HEK293 (cell line): ENCODE results near the gene SCNN1A.

Experiments used
- CTCF ChIA-PET: fragments of 350-600 bp; formaldehyde crosslinking; extraction: SDS; loops from one replicate; lab custom pipeline; 2021; ENCODE audit warnings: antibody characterized with exemption; lab: Yijun Ruan, JAX
- POLR2A ChIA-PET: fragments of 300-600 bp; formaldehyde crosslinking; extraction: SDS; loops from one replicate; lab custom pipeline; 2020; ENCODE audit warnings: antibody characterized with exemption, inconsistent platforms; lab: Yijun Ruan, JAX
- H3K27ac ChIP-seq: fragments of 200-500 bp; sonication (Bioruptor generic); 2 replicates; pipeline ENCODE4 v1.5.1; 2014; ENCODE audit warnings: low read depth, low read length, control low read depth, inconsistent platforms; ENCODE audit errors: extremely low read depth
- H3K36me3 ChIP-seq, 2 experiments: fragments of 200-500 bp in 1 of 2; sonication (Bioruptor generic) in 1 of 2; 1 replicate in 1 of 2; 2 replicates in 1 of 2; pipeline ENCODE4 v1.5.1; 2014 to 2017; ENCODE audit warnings: inconsistent platforms in 2 of 2, low read length in 2 of 2; ENCODE audit not compliant: control insufficient read depth in 2 of 2, insufficient read depth in 1 of 2
- H3K4me1 ChIP-seq: fragments of 200-500 bp; sonication (Bioruptor generic); 2 replicates; pipeline ENCODE4 v1.5.1; 2014; ENCODE audit warnings: mild to moderate bottlenecking, low read length, inconsistent platforms; ENCODE audit not compliant: control insufficient read depth, insufficient read depth
- H3K4me3 ChIP-seq: 2 replicates; pipeline ENCODE4 v1.5.1; 2011; ENCODE audit warnings: low read depth, mild to moderate bottlenecking, control low read depth, low read length, moderate library complexity
- H3K9me3 ChIP-seq: fragments of 200-500 bp; sonication (Bioruptor generic); 2 replicates; pipeline ENCODE4 v1.5.1; 2014; ENCODE audit warnings: low read depth, low read length, inconsistent platforms; ENCODE audit not compliant: control insufficient read depth, insufficient read depth
- GLIS1 ChIP-seq: fragments of 450-650 bp; formaldehyde crosslinking; IDR thresholded peaks from 2 replicates; pipeline ENCODE4 v1.5.1; 2016; ENCODE audit warnings: missing biosample characterization, missing genetic modification characterization
- INSM2 ChIP-seq: fragments of 450-650 bp; formaldehyde crosslinking; IDR thresholded peaks from 2 replicates; pipeline ENCODE4 v1.5.1; 2016; ENCODE audit warnings: missing biosample characterization, missing genetic modification characterization
- KLF1 ChIP-seq: fragments of 450-650 bp; formaldehyde crosslinking; IDR thresholded peaks from 2 replicates; pipeline ENCODE4 v1.5.1; 2016; ENCODE audit warnings: missing biosample characterization, missing genetic modification characterization
- SP2 ChIP-seq: fragments of 450-650 bp; formaldehyde crosslinking; IDR thresholded peaks from 2 replicates; pipeline ENCODE4 v1.5.1; 2016; ENCODE audit warnings: missing biosample characterization, missing genetic modification characterization
- ZBTB26 ChIP-seq: fragments of 450-650 bp; formaldehyde crosslinking; optimal IDR thresholded peaks from 2 replicates; pipeline ENCODE3; 2016; ENCODE audit warnings: missing biosample characterization, mild to moderate bottlenecking, missing genetic modification characterization
- ZFHX2 ChIP-seq: fragments of 450-650 bp; formaldehyde crosslinking; conservative IDR thresholded peaks from 2 replicates; pipeline ENCODE4 v1.5.1; 2016; ENCODE audit warnings: missing biosample characterization, missing genetic modification characterization
- ZNF112 ChIP-seq: fragments of 450-650 bp; formaldehyde crosslinking; IDR thresholded peaks from 2 replicates; pipeline ENCODE4 v1.5.0; 2017; ENCODE audit warnings: missing biosample characterization, missing genetic modification characterization
- ZNF157 ChIP-seq: fragments of 450-650 bp; formaldehyde crosslinking; IDR thresholded peaks from 2 replicates; pipeline ENCODE4 v1.5.1; 2016; ENCODE audit warnings: missing biosample characterization, missing genetic modification characterization
- ZNF16 ChIP-seq: fragments of 450-650 bp; formaldehyde crosslinking; IDR thresholded peaks from 2 replicates; pipeline ENCODE4 v1.5.1; 2016; ENCODE audit warnings: low read depth, missing biosample characterization, missing genetic modification characterization
- ZNF221 ChIP-seq: fragments of 450-650 bp; formaldehyde crosslinking; IDR thresholded peaks from 2 replicates; pipeline ENCODE4 v1.5.1; 2017; ENCODE audit warnings: missing biosample characterization, missing genetic modification characterization, borderline replicate concordance
- ZNF266 ChIP-seq: fragments of 450-650 bp; formaldehyde crosslinking; IDR thresholded peaks from 2 replicates; pipeline ENCODE4 v1.5.1; 2016; ENCODE audit warnings: missing biosample characterization, missing genetic modification characterization, low read depth
- ZNF354C ChIP-seq: fragments of 450-650 bp; formaldehyde crosslinking; IDR thresholded peaks from 2 replicates; pipeline ENCODE4 v1.5.1; 2016; ENCODE audit warnings: missing biosample characterization, missing genetic modification characterization, low read depth, borderline replicate concordance
- ZNF513 ChIP-seq: fragments of 450-650 bp; IDR thresholded peaks from 2 replicates; pipeline ENCODE4 v1.5.1; 2018; ENCODE audit warnings: missing biosample characterization, missing genetic modification characterization
- ZNF555 ChIP-seq: fragments of 450-650 bp; formaldehyde crosslinking; conservative IDR thresholded peaks from 2 replicates; pipeline ENCODE4 v1.5.1; 2017; ENCODE audit warnings: missing biosample characterization, mild to moderate bottlenecking, missing genetic modification characterization, inconsistent platforms
- ZNF792 ChIP-seq: fragments of 450-650 bp; formaldehyde crosslinking; IDR thresholded peaks from 2 replicates; pipeline ENCODE4 v1.5.1; 2016; ENCODE audit warnings: missing biosample characterization, missing genetic modification characterization
- TF ChIP-seq, protein P1 (sequence below): fragments of 450-650 bp; formaldehyde crosslinking; IDR thresholded peaks from 2 replicates; pipeline ENCODE4 v1.5.1; 2017; ENCODE audit warnings: missing biosample characterization, missing genetic modification characterization
- TF ChIP-seq, protein P2 (sequence below): fragments of 450-650 bp; formaldehyde crosslinking; IDR thresholded peaks from 2 replicates; pipeline ENCODE4 v1.5.1; 2016; ENCODE audit warnings: missing biosample characterization, missing genetic modification characterization, borderline replicate concordance
- TF ChIP-seq, protein P3 (sequence below): sonication (generic); formaldehyde crosslinking; IDR thresholded peaks from 2 replicates; pipeline ENCODE4 v1.8.1; 2022; ENCODE audit warnings: mild to moderate bottlenecking, moderate library complexity, missing genetic modification reagents
- TF ChIP-seq, protein P4 (sequence below): fragments of 450-650 bp; formaldehyde crosslinking; IDR thresholded peaks from 2 replicates; pipeline ENCODE4 v1.5.1; 2016; ENCODE audit warnings: missing biosample characterization, missing genetic modification characterization

SCNN1A gene

DNA sequence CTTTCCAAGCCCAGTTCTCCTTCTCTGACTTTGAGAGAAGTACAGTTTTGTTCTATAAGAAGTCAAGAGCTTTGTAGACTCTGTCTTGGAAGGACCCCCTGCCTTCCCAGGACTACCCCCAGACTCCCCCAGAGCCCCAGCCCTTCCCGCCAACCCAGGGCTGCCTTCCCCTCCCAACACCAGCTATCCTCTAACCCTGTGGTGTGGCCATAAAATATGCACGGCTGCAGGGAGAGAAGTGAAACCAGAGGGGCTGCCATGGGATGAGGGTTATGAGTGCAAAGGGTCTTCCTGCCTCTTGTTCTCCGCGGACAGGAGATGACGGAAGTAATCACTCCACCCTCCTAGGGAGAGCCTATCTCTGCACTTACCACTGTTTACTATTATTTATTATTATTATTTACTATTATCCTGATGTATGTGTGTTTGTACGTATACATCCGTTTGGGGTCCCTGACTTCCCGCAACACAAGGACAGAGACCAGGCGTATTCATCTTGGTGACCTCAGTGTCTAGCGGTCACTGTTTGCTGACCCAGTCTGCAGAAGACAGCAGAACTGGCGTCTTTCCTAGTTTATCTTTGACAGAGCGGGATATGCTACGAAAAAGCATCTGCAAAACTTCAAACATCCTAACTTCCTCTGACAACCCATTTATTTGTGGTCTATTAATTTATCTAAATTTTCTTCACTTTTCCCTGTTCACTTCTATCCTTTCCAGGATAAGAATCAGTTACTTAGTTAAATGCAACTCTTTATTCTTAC is 3.5 kb upstream of the SCNN1A start:
- H3K9me3 ChIP-seq = no peaks in the 10 kb centered on the region
- no peak overlapping the region for H3K27ac ChIP-seq
- CTCF ChIA-PET = interaction anchor here (0.6 to 1.0 kb wide), 3 partner anchors 60 to 87 kb away, joined by 3 to 4 read pairs (median 3); no protein-coding TSS in a partner anchor
- TF ChIP-seq SP2 (tag by site-specific recombination) = no peak
- TF ChIP-seq ZNF513 (tag by site-specific recombination) = no peak
- TF ChIP-seq ZBTB26 (tag by site-specific recombination) = no peak
- TF ChIP-seq ZNF112 (tag by site-specific recombination) = no peak
- no peak for TF ChIP-seq ZNF266 (tag by site-specific recombination)
- TF ChIP-seq ZNF16 = no peak
- TF ChIP-seq, protein P1, sequence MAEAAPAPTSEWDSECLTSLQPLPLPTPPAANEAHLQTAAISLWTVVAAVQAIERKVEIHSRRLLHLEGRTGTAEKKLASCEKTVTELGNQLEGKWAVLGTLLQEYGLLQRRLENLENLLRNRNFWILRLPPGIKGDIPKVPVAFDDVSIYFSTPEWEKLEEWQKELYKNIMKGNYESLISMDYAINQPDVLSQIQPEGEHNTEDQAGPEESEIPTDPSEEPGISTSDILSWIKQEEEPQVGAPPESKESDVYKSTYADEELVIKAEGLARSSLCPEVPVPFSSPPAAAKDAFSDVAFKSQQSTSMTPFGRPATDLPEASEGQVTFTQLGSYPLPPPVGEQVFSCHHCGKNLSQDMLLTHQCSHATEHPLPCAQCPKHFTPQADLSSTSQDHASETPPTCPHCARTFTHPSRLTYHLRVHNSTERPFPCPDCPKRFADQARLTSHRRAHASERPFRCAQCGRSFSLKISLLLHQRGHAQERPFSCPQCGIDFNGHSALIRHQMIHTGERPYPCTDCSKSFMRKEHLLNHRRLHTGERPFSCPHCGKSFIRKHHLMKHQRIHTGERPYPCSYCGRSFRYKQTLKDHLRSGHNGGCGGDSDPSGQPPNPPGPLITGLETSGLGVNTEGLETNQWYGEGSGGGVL (tag by site-specific recombination) = no peak
- TF ChIP-seq ZFHX2 (tag by site-specific recombination) = no peak
- TF ChIP-seq ZNF555 (tag by site-specific recombination) = no peak
- no peak for TF ChIP-seq KLF1 (tag by site-specific recombination)
- no peak for TF ChIP-seq ZNF792 (tag by site-specific recombination)
- no peak for TF ChIP-seq ZNF354C (tag by site-specific recombination)
- no peak for TF ChIP-seq GLIS1
- TF ChIP-seq, protein P2, sequence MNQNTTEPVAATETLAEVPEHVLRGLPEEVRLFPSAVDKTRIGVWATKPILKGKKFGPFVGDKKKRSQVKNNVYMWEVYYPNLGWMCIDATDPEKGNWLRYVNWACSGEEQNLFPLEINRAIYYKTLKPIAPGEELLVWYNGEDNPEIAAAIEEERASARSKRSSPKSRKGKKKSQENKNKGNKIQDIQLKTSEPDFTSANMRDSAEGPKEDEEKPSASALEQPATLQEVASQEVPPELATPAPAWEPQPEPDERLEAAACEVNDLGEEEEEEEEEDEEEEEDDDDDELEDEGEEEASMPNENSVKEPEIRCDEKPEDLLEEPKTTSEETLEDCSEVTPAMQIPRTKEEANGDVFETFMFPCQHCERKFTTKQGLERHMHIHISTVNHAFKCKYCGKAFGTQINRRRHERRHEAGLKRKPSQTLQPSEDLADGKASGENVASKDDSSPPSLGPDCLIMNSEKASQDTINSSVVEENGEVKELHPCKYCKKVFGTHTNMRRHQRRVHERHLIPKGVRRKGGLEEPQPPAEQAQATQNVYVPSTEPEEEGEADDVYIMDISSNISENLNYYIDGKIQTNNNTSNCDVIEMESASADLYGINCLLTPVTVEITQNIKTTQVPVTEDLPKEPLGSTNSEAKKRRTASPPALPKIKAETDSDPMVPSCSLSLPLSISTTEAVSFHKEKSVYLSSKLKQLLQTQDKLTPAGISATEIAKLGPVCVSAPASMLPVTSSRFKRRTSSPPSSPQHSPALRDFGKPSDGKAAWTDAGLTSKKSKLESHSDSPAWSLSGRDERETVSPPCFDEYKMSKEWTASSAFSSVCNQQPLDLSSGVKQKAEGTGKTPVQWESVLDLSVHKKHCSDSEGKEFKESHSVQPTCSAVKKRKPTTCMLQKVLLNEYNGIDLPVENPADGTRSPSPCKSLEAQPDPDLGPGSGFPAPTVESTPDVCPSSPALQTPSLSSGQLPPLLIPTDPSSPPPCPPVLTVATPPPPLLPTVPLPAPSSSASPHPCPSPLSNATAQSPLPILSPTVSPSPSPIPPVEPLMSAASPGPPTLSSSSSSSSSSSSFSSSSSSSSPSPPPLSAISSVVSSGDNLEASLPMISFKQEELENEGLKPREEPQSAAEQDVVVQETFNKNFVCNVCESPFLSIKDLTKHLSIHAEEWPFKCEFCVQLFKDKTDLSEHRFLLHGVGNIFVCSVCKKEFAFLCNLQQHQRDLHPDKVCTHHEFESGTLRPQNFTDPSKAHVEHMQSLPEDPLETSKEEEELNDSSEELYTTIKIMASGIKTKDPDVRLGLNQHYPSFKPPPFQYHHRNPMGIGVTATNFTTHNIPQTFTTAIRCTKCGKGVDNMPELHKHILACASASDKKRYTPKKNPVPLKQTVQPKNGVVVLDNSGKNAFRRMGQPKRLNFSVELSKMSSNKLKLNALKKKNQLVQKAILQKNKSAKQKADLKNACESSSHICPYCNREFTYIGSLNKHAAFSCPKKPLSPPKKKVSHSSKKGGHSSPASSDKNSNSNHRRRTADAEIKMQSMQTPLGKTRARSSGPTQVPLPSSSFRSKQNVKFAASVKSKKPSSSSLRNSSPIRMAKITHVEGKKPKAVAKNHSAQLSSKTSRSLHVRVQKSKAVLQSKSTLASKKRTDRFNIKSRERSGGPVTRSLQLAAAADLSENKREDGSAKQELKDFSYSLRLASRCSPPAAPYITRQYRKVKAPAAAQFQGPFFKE = no peak
- no peak for TF ChIP-seq ZNF221
- TF ChIP-seq, protein P3, sequence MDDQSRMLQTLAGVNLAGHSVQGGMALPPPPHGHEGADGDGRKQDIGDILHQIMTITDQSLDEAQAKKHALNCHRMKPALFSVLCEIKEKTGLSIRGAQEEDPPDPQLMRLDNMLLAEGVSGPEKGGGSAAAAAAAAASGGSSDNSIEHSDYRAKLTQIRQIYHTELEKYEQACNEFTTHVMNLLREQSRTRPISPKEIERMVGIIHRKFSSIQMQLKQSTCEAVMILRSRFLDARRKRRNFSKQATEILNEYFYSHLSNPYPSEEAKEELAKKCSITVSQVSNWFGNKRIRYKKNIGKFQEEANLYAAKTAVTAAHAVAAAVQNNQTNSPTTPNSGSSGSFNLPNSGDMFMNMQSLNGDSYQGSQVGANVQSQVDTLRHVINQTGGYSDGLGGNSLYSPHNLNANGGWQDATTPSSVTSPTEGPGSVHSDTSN (CRISPR knock-in tag) = no peak
- TF ChIP-seq, protein P4, sequence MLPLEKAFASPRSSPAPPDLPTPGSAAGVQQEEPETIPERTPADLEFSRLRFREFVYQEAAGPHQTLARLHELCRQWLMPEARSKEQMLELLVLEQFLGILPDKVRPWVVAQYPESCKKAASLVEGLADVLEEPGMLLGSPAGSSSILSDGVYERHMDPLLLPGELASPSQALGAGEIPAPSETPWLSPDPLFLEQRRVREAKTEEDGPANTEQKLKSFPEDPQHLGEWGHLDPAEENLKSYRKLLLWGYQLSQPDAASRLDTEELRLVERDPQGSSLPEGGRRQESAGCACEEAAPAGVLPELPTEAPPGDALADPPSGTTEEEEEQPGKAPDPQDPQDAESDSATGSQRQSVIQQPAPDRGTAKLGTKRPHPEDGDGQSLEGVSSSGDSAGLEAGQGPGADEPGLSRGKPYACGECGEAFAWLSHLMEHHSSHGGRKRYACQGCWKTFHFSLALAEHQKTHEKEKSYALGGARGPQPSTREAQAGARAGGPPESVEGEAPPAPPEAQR (tag by site-specific recombination) = no peak
- TF ChIP-seq INSM2 (tag by site-specific recombination) = no peak
- TF ChIP-seq ZNF157 (tag by site-specific recombination) = no peak
- TF ChIP-seq, all 188 proteins: peak for 0
- H3K36me3 ChIP-seq = no peaks in the 10 kb centered on the region
- no peak overlapping the region for H3K4me3 ChIP-seq
- POLR2A ChIA-PET = interaction anchor here (0.7 kb wide), 1 partner anchor 88 kb away, joined by 3 read pairs; no protein-coding TSS in a partner anchor
- peaks cover 6% of the 10 kb centered on the region for H3K4me1 ChIP-seq
